Neural cell (in vitro differentiated cells): Measurements from ENCODE around the gene DSN1. TPM values are rescaled to one million over a fixed set of nuclear protein-coding genes. Genes with fewer than 3 reads are reported as not detected.

Source experiments
- polyA plus RNA-seq: library from polyadenylated mRNA; depleted of rRNA; stranded (reverse); fragments of >200 nt; gene quantifications from 2 replicates; pipeline ENCODE4 v1.2.3, GENCODE V29; 2014

The DSN1 gene
- polyA plus RNA-seq, 1 donor from 2014 or later: 8.1 TPM

Other genes starting within 250 kb of the DSN1 start
- gene MYL9, start 232.2 kb downstream of the DSN1 start, polyA plus RNA-seq: not detected in 2 replicates
- gene TGIF2, start 200.2 kb downstream of the DSN1 start, polyA plus RNA-seq: 3.3 and 3.4 TPM in 2 replicates
- gene RAB5IF, start 168.0 kb downstream of the DSN1 start, polyA plus RNA-seq: 187 and 205 TPM in 2 replicates
- 0.33 TPM in 1 of 2 replicates, not detected in the other for gene SLA2, start 127.6 kb downstream of the DSN1 start, polyA plus RNA-seq
- gene NDRG3, start 27.7 kb downstream of the DSN1 start, polyA plus RNA-seq: 53.7 and 61.0 TPM in 2 replicates
- not detected in 2 replicates for gene TLDC2, start 102.4 kb upstream of the DSN1 start, polyA plus RNA-seq
- gene SAMHD1, start 177.9 kb upstream of the DSN1 start, polyA plus RNA-seq: 19.7 and 22.2 TPM in 2 replicates